ENCODE results near the gene SETD3.
A peak's percentile ranks its signal among the peaks of the same experiment; 100 is the strongest.

SETD3 gene

DNA sequence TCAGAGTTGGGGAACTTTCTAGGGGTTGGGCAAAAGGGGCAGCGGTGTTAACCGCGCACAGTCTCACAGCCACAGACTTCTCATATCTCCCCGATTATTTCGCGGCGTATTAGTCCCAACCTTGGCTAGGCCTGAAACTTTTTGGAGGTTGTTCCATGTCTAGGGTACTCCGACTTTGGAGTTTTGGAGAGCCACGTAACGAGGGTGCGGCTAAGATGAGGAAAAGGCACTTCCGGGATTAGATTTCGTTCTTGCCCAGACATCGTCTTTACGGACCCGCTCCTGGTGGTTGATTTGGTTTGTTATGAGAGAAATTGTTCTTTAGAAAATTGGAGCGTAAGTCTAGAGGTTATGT is 1.1 kb upstream of the SETD3 start:
- DNase-seq: no peak

DNA sequence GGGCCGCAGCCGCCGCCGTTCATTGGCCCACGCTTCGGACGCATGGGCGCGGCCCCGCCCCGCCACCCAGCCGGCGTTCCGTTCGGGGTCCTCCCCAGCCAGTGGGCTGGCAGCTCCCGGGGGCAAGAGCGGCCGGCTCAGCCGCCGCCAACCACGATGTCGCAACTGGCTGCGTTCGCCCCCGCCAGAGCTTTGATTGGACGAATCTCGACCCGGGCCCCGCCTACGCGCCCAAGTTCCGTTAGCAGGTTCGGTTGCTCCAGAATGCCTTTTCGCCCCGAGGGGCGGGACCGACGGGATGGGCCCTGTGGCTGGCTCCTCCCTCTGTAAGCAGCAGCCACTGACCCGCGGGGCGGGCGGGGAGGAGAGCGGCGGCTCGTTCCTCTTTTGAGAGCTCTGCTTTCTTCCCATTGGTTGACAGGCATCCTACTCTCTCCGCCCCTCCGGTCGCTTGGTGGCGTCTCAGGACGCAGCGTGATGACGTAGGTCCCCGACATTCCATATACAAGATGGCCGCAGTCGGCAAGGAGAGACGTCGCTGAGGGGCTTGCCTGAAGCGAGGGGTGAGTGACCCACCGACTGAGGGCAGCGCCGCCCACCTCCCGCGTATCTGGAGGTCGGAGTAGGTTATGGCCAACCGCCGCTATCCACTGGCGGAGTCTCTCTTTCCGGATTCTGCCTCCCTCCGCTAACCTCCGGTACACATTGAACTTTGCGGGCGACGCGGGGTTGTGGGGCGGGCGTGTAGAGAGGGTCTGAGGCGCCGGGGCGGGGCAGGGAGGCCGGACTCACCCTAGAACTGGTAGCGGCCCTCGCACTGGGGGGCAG is 472 bp upstream of the SETD3 start, which contains the start of gene CCNK:
Gene CCNK, plus strand, starts transcription at position 493 of the 828 bp plus-strand sequence. CDS start 11,269 bp downstream, outside the sequence.
- DNase-seq: peak; percentile 100

DNA sequence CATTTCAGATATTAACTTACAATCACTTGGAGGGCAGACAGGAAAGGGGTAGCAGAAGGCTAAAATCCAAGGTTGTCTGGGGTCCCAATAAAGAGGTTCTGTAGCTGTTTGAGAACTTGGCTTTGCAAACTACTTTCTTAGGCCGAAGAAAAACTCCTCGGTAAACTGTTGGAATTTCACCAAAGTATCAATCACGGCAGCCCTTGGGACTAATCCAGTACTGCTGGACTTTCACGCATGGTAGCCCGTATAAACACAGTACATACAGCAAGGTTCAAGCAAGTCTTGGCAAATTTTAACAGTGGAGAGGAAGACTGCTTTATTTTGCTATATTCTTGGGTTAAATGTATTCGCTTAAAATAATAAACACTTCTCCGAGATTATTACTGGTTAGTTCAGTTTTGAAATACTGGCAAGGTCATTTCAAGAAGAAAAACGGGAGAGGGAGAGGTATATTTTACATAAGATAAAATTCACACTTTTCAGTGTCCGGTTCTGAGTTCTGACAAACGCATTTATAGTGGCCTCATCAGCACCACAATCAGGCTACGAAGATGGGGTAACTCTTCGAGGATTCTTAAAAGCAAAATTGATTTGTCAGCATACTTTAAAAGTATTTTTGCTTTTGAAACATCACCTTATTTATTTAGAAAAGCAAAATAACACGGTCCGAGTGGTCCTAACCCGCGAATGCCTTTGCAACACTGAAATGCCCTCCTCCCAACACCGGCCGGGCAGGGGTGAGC is 1.3 kb downstream of the SETD3 start:
- DNase-seq: no peak

DNA sequence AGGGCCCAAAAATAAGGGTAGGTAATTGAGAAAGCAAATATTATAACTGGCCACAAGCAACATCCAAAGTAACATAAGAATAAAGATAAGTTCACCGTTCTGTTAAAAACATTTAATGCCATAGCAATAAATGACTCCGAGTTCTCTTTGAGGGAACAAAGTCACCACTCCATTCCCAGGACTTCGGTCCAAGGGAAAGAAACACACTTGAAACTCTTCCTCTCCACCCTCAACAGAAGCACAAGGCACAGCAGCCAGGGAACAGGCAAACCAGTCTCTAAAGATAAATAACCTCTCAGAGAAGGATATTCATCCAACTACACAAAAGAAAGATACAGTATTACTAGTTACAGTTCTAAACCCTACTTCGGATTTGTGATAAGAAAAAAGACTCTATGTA is 2.5 kb downstream of the SETD3 start:
- no peak for DNase-seq

DNA sequence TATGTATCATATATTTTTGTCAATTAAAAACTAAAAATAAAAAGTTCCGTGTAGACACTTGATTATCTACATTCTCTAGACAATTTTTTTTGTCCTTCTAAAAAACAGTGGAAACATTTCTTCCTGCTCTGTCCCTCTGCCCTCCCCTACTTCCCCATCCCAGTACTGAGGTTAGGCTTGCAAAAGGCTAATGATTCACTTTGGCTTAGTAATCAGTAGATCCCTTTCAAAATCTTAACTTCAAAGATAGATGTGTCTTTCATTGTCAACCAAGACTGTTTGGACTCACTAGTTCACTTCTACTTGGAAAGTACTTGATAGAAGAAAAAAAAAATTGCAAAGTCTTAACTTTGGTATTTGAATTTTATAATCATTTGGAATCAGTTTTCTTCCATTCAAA is 3.8 kb downstream of the SETD3 start:
- DNase-seq: no peak

DNA sequence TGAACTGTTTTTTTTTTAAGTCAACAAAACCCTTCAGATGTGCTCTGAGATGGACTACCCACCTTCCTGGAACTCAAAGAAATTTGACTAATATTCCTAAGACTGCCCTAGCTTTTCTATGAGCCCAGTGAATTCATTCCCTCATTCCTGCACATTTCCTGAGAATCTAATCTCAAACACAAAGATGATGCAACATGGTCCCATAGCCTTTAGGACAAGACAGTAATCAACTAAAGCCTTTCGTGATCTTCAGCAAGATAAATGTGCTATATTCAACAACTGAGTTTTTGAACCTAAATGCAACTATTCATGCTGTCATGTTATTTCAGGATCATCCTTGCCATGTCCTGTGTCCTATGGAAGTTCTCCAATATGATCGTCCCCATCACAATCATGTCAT is 5.0 kb downstream of the SETD3 start:
- no peak for DNase-seq

DNA sequence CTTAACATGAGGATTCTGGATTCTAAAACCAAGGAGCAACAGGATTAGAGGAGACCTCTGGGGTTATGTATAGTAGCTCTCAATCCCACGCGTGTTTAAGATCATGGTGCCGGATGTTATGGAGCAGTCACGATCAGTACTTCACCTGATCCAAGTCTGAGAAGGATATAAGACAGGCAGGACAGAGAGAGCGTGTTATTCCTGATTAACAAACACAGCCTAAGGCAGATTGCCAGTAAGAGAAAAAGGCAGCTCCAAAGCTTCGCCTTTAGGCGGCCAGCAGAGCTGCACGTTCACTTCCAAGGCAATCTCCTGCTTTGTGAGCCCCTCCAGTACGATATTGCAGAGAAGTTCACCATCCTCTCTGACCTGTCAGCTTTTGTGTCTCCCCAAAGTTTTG is 5.5 kb downstream of the SETD3 start:
- no peak for DNase-seq

DNA sequence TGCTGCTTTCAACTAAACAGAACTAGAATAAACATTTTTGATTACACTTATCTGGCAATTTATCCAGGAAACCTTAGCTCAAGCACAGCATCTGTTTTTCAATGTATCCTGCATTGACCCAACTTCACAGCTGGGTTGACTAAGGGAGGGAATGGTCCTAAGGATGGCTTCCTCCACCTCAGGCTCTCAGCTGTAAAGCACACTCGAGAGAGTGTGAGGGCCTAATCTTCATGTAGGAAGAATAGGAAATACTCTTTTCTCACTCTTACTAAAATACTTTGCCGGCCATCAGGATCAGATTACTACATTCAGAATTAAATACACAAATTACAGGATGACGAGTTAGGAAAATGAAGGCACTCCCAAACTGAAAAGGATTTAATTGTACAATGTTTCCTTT is 7.2 kb downstream of the SETD3 start:
- no peak for DNase-seq

DNA sequence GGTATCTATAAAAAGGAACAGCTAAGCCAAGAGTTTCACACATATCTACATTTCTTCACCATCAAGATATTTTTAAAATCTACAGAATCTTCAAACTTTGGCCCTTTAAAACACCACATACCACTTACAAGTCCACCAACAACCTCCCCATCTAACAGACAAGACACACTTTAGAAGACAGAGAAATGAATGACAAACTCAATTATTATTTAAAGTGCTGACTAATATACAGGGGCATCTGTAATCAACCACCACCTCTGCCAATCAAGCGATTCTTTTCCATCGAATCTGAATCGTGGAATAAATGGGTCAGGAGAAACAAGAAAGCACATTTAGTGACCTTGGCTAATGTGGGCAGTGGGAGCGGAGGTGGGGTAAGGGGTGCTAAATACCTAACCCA is 7.7 kb downstream of the SETD3 start:
- no peak for DNase-seq

DNA sequence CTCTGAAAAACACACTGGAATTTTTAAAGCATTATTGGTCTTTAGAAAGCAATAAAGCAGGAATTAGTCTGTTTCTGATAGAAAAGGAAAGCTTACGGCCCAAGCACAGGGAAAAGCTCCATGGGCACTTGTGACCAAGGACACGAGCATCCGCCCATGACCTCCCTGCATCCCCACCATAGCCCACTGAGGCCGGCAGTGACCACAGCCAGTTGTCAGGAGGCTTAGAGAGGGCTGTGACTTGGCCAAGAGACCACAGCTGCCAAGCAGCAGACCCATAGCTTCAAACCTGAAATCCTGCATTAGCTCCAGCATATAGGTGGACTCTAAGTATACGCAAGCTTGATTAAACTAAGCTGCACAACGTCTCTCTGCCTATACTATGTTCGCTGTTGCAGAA is 8.9 kb downstream of the SETD3 start:
- no peak for DNase-seq

DNA sequence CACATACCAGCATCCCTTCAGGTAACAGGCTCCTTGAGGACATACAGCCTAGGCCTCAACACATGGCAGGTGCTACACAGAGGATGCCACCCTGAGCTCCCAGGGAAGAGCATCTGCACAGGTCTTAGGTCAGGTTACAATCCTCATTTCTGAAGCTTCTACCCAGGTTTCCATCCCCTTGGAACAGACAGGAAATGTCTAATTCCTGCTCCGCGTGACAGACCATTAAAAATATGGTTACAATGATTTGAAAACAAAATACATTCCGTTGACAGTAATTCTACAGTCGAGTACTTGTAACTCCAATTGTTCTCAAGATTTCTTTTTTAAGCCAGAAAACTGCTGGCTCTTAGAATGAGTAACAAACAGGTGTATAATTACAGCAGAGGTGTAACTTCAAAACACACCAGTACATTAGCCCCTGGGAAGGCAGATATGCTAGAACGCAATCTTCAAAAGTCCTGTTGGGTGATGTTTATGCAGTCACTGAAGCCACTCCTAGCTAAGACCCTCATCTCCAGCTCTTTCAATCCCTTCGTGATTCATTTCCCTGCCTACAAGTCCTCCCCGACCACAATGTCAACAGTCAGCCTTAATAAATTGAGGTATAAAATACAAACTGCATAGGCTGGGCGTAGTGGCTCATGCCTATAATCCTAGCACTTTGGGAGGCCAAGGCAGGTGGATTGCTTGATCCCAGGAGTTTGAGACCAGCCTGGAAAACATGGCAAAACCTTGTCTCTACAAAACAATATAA is 11.6 kb downstream of the SETD3 start:
- DNase-seq: no peak

DNA sequence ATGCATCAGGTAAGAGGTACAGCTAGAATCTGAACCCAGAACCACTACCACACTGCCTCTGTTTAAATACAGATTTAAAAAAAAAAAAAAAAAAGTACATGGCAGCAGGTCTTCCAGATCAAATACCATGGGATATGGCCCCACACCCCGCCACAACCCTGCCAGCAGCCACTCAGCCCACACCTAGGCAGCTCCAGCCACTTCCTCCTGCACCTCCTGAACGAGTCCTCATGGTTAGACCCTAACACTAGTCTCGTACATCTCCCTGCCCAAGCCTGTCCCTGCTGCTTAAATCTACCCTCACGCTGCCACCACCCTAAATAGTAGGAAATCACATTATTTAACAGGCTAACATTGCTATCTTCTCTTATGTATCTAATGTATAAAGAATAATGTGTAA is 12.6 kb downstream of the SETD3 start:
- DNase-seq: no peak

DNA sequence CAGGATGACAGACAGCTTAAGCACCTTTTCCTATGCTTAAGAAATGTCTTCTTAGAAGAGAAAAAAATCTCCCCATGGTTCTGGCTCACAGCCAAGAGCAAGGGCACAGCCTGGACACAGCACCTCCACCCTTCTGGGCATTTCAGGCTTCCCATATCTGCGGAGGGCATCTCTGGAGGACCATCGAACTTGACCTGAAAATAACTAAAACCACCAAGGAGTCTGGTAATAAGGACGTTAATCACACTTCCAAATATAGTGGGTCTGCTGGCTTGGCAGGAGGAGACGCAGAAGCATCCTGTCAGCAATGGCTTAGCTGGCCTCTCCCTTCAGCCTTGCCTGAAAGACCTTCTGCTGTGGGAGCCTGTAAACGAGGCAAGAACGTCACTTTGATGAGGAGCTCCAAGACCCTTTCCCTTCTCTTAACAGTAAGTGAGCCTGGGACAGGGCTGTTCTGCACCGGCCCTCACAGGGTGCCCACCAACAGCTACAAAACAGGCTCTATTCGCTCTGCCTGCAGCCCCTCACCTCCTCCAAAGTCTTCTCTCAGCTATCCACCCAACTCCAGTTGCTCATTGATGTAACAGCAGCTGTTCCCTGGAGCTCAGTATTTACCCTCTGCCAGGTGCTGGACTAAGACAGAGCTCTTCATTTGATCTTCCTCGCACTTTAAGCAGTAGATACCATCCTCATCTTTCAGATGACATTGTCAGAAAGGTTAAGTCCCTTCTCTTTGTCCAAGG is 13.2 kb downstream of the SETD3 start:
- DNase-seq: no peak

DNA sequence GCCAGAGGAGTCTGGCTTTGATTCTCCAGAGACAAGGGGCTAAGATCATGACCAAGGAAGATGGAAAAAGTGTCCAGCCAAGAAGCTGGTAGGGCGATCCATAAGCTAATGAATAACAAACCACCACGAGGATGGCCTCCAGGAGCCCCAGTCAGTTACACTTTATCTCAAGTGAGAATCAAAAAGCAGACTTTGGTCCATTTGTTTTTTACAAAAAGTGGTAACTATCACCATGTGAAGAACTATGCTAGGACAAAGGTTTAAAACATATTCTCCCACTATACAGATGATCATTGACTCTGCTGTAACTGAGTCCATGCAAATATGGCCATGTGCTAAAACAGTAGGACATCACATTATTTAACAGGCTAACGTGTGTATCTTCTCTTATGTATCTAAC is 13.9 kb downstream of the SETD3 start:
- no peak for DNase-seq

DNA sequence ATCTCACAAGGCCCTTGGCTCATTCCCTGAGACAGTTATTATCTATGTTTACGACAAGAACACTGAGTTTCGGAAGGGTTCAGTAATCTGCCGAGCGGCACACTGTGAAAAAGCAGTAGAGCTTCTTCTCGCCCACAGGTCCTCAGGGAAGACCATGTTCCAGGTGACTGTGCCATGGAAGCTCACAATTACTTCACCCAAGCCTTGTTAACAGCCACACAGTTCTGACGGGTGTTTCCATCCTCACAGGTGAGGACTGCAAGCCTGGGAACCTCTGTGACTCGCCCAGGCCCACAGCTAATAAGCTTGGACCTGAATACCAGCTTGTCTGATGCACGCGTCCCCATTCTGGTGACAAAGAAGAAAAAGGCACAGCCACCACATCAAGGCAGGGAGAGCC is 15.4 kb downstream of the SETD3 start:
- DNase-seq: no peak

DNA sequence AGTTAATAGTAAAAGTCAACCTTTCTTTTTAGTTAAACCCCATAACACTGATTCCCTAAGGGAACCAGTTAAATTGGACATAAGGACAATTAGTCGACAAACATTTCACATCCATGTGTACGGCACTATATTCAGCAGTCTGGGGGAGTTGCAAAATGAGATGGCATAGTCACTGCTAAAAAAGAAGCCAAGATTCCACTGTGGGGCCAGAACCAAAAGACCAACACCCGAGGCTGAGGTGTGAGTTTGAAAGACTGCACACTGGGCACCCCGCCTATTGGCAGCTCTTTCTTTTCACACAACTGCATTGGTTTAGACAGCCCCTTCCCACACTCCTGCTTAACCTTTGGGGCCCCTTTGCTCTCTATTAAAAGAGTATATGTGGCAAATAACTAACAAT is 16.7 kb downstream of the SETD3 start:
- no peak for DNase-seq

DNA sequence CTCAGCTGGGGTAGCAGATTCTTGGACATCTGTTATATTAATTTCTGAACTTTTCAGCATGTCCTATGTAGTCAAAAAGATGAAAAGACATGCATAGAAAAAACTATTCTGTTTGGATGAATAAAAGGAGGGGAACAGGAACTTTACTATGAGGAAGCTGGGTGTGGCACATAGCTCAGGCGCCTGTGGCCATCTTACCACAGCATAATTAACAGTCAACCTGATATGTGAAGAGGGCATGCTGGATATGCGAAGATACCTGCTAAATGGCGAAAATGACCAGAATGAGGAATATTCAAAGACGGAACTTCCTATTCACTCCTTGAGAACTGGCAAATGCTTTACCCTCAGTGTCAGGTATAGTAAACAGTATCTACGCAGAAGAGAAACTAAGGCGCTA is 18.4 kb downstream of the SETD3 start:
- DNase-seq: no peak

DNA sequence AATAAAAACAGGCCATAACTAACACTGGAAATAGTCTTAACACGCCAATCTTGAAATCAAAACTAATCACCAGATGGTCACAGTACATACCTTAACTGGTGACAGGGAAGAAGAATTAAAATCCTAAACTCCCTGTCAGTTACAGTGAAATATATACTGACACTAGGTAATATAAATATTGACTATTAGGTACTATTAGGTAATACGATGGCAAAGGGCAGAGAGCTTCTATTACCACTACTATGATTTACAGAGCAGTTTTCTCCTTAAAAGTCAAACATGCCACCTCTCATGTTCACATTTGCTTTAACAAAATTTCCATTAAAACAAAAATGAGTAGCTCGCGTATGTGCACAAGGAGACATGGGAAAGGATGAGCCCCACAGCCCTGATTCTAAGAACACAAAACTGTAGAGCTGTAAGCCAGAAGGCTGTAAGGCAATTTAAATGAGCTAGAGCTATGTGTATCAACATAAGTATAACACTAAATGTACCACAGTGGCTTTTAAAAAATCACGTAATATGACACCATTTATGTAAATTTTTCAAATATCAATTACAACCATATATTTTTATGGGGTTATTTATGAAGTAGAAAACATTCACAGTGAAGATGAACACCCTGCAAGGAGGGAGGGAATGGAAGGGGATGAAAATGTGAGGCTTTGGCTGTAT is 19.1 kb downstream of the SETD3 start:
- no peak for DNase-seq

DNA sequence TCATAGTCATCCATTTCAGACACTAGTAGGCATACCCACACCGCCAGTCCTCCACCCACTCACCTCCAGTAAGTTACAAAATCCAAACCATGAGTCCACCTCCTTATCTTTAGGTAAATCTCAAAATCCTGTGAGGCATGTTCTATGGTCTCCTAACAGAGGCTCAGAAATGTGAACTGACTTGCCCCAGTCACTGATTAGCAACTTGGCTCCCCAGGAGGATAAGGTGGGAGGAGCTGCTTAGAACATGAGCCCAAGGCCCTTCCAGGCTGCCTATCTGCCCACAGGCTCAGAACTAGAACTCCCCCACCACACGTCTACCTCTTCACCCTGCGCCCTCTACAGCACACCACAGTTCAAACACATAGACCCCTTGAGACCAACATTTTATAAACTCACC is 19.9 kb downstream of the SETD3 start:
- DNase-seq: no peak

DNA sequence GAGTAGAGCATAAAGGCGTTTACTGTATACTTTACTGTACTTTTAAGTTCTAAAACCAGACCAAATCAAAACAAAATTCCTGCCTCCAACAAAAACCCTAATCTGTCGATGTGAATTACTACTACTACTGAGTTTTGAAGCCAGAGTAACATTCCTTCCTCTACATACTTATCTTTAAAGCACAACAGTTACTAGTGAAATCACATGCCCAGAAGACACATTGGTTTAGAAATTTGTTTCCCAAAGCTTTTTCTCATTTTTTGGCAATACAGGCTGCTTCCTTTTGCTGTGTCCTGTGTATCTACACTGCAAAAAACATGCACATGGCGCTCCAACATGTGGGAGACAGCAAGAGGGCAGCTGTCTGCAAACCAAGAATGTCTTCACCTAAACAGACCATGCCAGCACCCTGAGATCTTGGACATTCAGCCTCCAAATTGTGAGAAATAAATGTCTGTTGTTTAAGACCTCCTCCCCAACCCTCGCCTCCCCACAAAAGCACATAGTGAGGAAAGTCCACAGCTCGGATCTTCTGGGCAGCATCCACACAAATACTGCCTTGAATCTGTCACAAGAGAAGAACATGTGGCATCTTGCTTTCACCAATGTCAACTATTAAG is 21.1 kb downstream of the SETD3 start:
- DNase-seq: no peak

DNA sequence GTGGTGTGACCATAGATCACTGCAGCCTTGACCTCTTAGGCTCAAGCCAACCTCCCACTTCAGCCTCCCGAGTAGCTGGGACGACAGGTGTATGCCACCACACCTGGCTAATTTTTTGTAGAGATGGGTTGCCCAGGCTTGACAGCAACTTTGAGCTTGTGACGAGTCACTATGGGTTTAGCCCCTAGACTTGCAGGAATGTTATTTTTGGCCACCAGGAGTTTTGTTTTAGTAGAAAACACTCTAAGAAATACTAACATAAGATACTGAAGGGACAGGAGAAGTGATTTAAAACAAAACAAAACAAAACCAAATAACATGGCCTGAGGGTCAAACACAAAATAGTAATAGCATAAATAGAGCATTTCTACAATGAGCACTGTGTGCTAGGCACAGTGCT is 26.4 kb downstream of the SETD3 start:
- DNase-seq: no peak

DNA sequence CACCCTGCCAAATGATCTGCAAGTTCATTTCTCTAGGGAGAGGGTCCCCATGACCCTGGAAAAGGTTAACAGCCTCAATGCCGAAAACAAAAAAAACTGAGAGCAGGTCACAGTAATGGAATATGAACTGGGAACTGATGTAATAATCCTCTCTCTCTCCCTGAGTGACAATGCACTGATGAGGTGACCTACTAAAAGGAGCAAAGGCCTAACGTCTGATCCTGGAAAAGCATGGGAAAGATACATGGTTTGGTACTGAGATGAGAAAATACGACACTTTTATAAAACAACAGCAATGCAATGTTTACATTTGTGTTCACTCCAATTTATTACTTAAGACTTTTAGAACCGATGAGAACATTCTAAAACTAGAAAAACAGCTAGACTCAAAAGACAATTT is 27.7 kb downstream of the SETD3 start:
- DNase-seq: no peak

Data from GDM1 (cell line).